Fibroblast of lung (primary cell): Measurements from ENCODE around the gene TAF10. TPM values are rescaled to one million over a fixed set of nuclear protein-coding genes. Genes with fewer than 3 reads are reported as not detected.

Experiments
- DNase-seq, 2 donors: peaks; one replicate each; pipeline versions ENCODE4 v3.0.0 to v3.0.0-alpha.2; 2010; ENCODE audit warnings: low read depth in 2 of 2
- H2AFZ ChIP-seq: 2 replicates; pipeline ENCODE4 v1.5.1; 2012; ENCODE audit warnings: low read length, control low read depth, inconsistent platforms
- H3K27ac ChIP-seq: 2 replicates; pipeline ENCODE4 v1.5.1; 2011; ENCODE audit warnings: low read length, control low read depth; ENCODE audit not compliant: insufficient read depth
- H3K27me3 ChIP-seq: 2 replicates; pipeline ENCODE4 v1.5.1; 2011; ENCODE audit warnings: mild to moderate bottlenecking, low read length; ENCODE audit not compliant: control insufficient read depth, insufficient read depth
- H3K36me3 ChIP-seq: 2 replicates; pipeline ENCODE4 v1.5.1; 2011; ENCODE audit warnings: low read length; ENCODE audit not compliant: control insufficient read depth, insufficient read depth
- H3K4me1 ChIP-seq: 2 replicates; pipeline ENCODE4 v1.5.1; 2011; ENCODE audit warnings: low read length; ENCODE audit not compliant: control insufficient read depth, insufficient read depth; ENCODE audit errors: extremely low read depth
- H3K4me2 ChIP-seq: 2 replicates; pipeline ENCODE4 v1.5.1; 2011; ENCODE audit warnings: low read length, control low read depth; ENCODE audit not compliant: insufficient read depth; ENCODE audit errors: extremely low read depth
- H3K4me3 ChIP-seq, 4 experiments: fragments of 200-600 bp in 1 of 4; sonication (generic) in 1 of 4; replicated peaks in 1 of 4; 2 replicates each; pipeline ENCODE4 v1.5.1; 2011 to 2016; ENCODE audit warnings: low read length in 4 of 4, low read depth in 3 of 4, mild to moderate bottlenecking in 3 of 4, control low read depth in 2 of 4, inconsistent platforms in 1 of 4, mixed read lengths in 1 of 4; ENCODE audit not compliant: insufficient read depth in 1 of 4; ENCODE audit errors: control extremely low read depth in 1 of 4
- H3K79me2 ChIP-seq: 2 replicates; pipeline ENCODE4 v1.5.1; 2012; ENCODE audit warnings: mild to moderate bottlenecking, low read length, inconsistent platforms; ENCODE audit not compliant: control insufficient read depth, insufficient read depth
- H3K9ac ChIP-seq: 2 replicates; pipeline ENCODE4 v1.5.1; 2011; ENCODE audit warnings: mild to moderate bottlenecking, low read length, control low read depth; ENCODE audit not compliant: insufficient read depth
- H3K9me3 ChIP-seq: 2 replicates; pipeline ENCODE4 v1.5.1; 2012; ENCODE audit warnings: low read depth, low read length; ENCODE audit not compliant: control insufficient read depth, insufficient read depth
- H4K20me1 ChIP-seq: 2 replicates; pipeline ENCODE4 v1.5.1; 2011; ENCODE audit warnings: low read length; ENCODE audit not compliant: control insufficient read depth, insufficient read depth; ENCODE audit errors: extremely low read depth
- EZH2 ChIP-seq: IDR thresholded peaks from 2 replicates; pipeline ENCODE4 v1.5.1; 2012; ENCODE audit warnings: low read length, control low read depth, mild to moderate bottlenecking; ENCODE audit errors: missing control alignments
- polyA plus RNA-seq, 2 donors: library from polyadenylated mRNA; depleted of rRNA in 1 of 2; stranded (reverse) in 1 of 2; unstranded in 1 of 2; fragments of >200 nt; gene quantifications; 2 replicates each; pipeline ENCODE4 v1.2.1, GENCODE V29; 2011 to 2012; ENCODE audit warnings: missing spikeins in 1 of 2
- total RNA-seq: library from RNA; depleted of rRNA; stranded (reverse); fragments of >200 nt; gene quantifications from 2 replicates; pipeline ENCODE4 v1.2.1, GENCODE V29; 2014
- TF ChIP-seq, protein P1 (sequence below), 2 donors: IDR thresholded peaks in 1 of 2; conservative IDR thresholded peaks in 1 of 2; 1 replicate in 1 of 2; 2 replicates in 1 of 2; pipeline ENCODE4 v1.5.1; 2011 to 2012; ENCODE audit warnings: low read length in 2 of 2, control low read depth in 1 of 2, inconsistent platforms in 1 of 2, low read depth in 1 of 2, mild to moderate bottlenecking in 1 of 2

The TAF10 gene
- total and polyA plus RNA-seq, 2 donors (not counting 1 experiment from before 2014, with no cell fraction given), result 77.8 to 142 TPM

DNA sequence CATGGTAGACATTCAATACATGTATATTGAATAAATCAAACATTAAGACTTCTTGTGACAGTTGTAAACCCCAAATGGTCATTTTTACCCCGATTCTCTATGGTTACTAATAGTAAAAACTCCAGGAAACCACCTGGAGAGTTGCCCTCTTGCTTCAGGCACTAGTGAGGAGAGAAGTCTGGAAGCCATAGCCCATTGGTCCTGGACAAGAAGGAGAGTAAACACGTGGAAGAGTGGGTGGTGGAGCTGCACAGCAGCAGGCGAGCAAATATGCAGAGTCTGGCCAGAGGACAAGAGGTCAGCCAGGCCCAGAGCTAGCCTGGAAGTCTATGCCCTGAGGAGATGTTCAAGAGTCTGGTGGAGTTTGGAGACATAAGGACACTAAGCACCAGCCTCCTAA, 25.9 kb upstream of the TAF10 start:
- H3K27ac ChIP-seq, result peak overlapping the region; percentile 4
- no peaks in the 10 kb centered on the region for H3K36me3 ChIP-seq
- no peak overlapping the region for H3K4me3 ChIP-seq
- H3K4me2 ChIP-seq, result peak overlapping the region; percentile 33
- no peaks in the 10 kb centered on the region for H3K27me3 ChIP-seq
- peaks cover 12% of the 10 kb centered on the region for H3K4me1 ChIP-seq
- peak; percentile 50 to 80 for DNase-seq
- no peaks in the 10 kb centered on the region for H4K20me1 ChIP-seq
- H3K9me3 ChIP-seq, result no peaks in the 10 kb centered on the region
- H2AFZ ChIP-seq, result no peak overlapping the region
- H3K79me2 ChIP-seq, result no peaks in the 10 kb centered on the region
- TF ChIP-seq, protein P1, sequence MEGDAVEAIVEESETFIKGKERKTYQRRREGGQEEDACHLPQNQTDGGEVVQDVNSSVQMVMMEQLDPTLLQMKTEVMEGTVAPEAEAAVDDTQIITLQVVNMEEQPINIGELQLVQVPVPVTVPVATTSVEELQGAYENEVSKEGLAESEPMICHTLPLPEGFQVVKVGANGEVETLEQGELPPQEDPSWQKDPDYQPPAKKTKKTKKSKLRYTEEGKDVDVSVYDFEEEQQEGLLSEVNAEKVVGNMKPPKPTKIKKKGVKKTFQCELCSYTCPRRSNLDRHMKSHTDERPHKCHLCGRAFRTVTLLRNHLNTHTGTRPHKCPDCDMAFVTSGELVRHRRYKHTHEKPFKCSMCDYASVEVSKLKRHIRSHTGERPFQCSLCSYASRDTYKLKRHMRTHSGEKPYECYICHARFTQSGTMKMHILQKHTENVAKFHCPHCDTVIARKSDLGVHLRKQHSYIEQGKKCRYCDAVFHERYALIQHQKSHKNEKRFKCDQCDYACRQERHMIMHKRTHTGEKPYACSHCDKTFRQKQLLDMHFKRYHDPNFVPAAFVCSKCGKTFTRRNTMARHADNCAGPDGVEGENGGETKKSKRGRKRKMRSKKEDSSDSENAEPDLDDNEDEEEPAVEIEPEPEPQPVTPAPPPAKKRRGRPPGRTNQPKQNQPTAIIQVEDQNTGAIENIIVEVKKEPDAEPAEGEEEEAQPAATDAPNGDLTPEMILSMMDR (conservative IDR thresholded peaks at IDR 0.05 in 1 of 2, IDR thresholded peaks at IDR 0.05 in 1 of 2; ENCODE audit: low read depth in 1 of 2, low read length in 2 of 2), result no peak
- TF ChIP-seq EZH2, result no peak
- H3K9ac ChIP-seq, result no peak overlapping the region

DNA sequence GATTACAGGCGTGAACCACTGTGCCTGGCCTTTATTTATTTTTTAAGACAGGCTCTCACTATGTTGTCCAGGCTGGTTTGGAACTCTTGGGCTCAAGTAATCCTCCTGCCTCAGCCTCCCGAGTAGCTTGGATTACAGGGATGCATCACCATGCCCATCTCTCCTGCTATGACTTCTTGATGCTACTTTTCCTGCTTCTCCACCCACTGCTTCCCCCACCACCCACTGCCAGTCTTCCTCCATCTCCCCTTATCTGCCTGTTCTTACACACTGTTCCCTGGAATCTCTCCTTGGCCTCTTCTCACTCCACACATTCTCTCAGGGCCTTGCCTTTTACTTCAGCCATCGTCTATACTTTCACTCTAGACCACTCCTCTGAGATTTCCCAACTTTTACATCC, 24.5 kb upstream of the TAF10 start:
- no peak for TF ChIP-seq EZH2
- TF ChIP-seq, protein P1 (conservative IDR thresholded peaks at IDR 0.05 in 1 of 2, IDR thresholded peaks at IDR 0.05 in 1 of 2; ENCODE audit: low read depth in 1 of 2, low read length in 2 of 2), result no peak
- H3K9ac ChIP-seq, result no peak overlapping the region
- H3K4me2 ChIP-seq, result no peak overlapping the region
- no peak overlapping the region for H3K4me3 ChIP-seq
- no peaks in the 10 kb centered on the region for H3K79me2 ChIP-seq
- no peaks in the 10 kb centered on the region for H3K9me3 ChIP-seq
- no peak overlapping the region for H2AFZ ChIP-seq
- no peaks in the 10 kb centered on the region for H3K36me3 ChIP-seq
- H4K20me1 ChIP-seq, result no peaks in the 10 kb centered on the region
- peaks cover 12% of the 10 kb centered on the region for H3K4me1 ChIP-seq
- no peaks in the 10 kb centered on the region for H3K27me3 ChIP-seq
- no peak for DNase-seq
- no peak overlapping the region for H3K27ac ChIP-seq

DNA sequence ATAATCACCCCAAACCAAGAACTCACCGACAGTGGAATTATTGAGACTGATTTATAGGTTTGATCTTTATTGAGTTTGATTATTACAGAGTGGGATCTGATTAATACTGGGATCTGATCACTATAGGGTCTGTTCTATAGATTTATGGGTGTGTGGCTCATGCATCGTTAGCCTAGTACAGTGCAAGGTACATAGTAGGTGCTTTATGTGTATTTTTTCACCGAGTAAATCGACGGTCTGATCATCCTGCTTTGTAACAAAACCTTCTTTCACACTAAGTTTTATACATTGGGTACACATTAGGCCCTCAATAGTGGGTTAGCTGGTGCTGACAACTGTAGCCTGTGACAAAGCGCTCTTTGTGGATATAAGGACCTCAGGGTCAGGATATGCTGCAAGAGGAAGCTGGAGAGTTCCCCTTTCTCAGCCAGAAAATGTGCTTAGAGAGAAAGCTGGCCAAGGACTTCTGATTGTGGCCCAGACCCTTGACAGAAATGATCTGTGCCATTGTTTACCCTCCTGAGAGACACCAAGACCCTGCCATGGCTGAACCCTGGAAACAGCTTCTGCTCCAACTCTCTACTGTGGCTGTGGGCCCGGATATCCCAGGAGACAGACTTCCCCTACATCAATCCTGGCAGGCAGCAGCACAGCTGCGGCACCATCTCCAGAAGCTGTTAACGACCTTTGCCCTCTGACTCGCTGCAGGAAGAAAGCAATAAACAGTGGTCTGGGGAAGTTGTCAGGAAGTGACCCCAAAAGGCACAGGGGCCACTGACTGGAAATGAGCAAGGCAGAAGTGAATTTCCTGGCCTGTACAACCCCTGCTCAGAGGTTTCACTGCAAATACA, 23.3 kb upstream of the TAF10 start:
- TF ChIP-seq, protein P1 (conservative IDR thresholded peaks at IDR 0.05 in 1 of 2, IDR thresholded peaks at IDR 0.05 in 1 of 2; ENCODE audit: low read depth in 1 of 2, low read length in 2 of 2), result no peak
- no peak for TF ChIP-seq EZH2
- Histone ChIP-seq H3K9ac (no peak overlapping the region), H4K20me1 (no peaks in the 10 kb centered on the region), H3K27me3 (no peaks in the 10 kb centered on the region), H3K4me2 (no peak overlapping the region), H3K27ac (peak overlapping the region; percentile 7), H3K9me3 (no peaks in the 10 kb centered on the region), H3K4me3 (no peak overlapping the region), H3K79me2 (no peaks in the 10 kb centered on the region), H3K4me1 (peaks cover 12% of the 10 kb centered on the region), H3K36me3 (no peaks in the 10 kb centered on the region), H2AFZ (no peak overlapping the region)
- peak in 1 of 2 donors; percentile 82 for DNase-seq
